GM21619 (cell line): ENCODE data around the gene RPS24.

Source experiments
- ATAC-seq: cut with Tn5 transposase; IDR thresholded peaks from one replicate; pipeline ENCODE4 v1.9.1; 2021; ENCODE audit not compliant: unreplicated experiment

Gene RPS24

GRCh38 chr10:78025685-78026364 is 7.8 kb upstream of the RPS24 start:
- ATAC-seq: no peak

GRCh38 chr10:78028438-78029268 is 5.0 kb upstream of the RPS24 start:
- ATAC-seq: peak; percentile 6

- peak; percentile 60 for ATAC-seq
These were observed 4.1 kb upstream of the RPS24 start, which contains the start of gene POLR3A for GRCh38 chr10:78029269-78030226. POLR3A (minus strand) TSS chr10:78029515; CDS start chr10:78029407, 108 bp downstream.

- ATAC-seq: no peak
These were observed 351 bp upstream of the RPS24 start for GRCh38 chr10:78033387-78033636.

- no peak for ATAC-seq
These were observed 1.4 kb downstream of the RPS24 start for GRCh38 chr10:78035025-78035424.

GRCh38 chr10:78035437-78035836 is 1.8 kb downstream of the RPS24 start:
- ATAC-seq: no peak

- no peak for ATAC-seq
These were observed 2.4 kb downstream of the RPS24 start for GRCh38 chr10:78035933-78036583.

GRCh38 chr10:78038105-78038504 is 4.4 kb downstream of the RPS24 start:
- no peak for ATAC-seq

- no peak for ATAC-seq
These were observed 5.3 kb downstream of the RPS24 start for GRCh38 chr10:78038791-78039547.

GRCh38 chr10:78039743-78040142 is 6.1 kb downstream of the RPS24 start:
- ATAC-seq: no peak

GRCh38 chr10:78041170-78042057 is 7.8 kb downstream of the RPS24 start:
- no peak for ATAC-seq

- no peak for ATAC-seq
These were observed 8.5 kb downstream of the RPS24 start for GRCh38 chr10:78042058-78042751.

- no peak for ATAC-seq
These were observed 9.1 kb downstream of the RPS24 start for GRCh38 chr10:78042752-78043104.

GRCh38 chr10:78044179-78044578 is 10.5 kb downstream of the RPS24 start:
- ATAC-seq: no peak

- no peak for ATAC-seq
These were observed 11.0 kb downstream of the RPS24 start for GRCh38 chr10:78044699-78045098.

GRCh38 chr10:78045237-78045636 is 11.6 kb downstream of the RPS24 start:
- ATAC-seq: peak; percentile 70

- no peak for ATAC-seq
These were observed 12.2 kb downstream of the RPS24 start for GRCh38 chr10:78045856-78046255.

GRCh38 chr10:78046711-78047269 is 13.1 kb downstream of the RPS24 start:
- ATAC-seq: no peak
